Left lung (tissue), 10 donors: Measurements from ENCODE around the gene SEC61B. TPM values are rescaled to one million over a fixed set of nuclear protein-coding genes. Genes with fewer than 3 reads are reported as not detected.

Experiments
- ATAC-seq: fragments of 200-7000 bp; cut with Tn5 transposase; one replicate; pipeline ENCODE4 v1.9.1; 2020; ENCODE audit warnings: moderate library complexity
- DNase-seq, 4 donors: peaks; one replicate each; pipeline ENCODE4 v3.0.0-alpha.2; 2013 to 2020
- H3K27ac ChIP-seq, 2 donors: fragments of 200-600 bp; sonication (generic) in 1 of 2; one replicate each; pipeline versions ENCODE4 v1.5.0 to v1.8.0; 2020 to 2021
- H3K27me3 ChIP-seq, 2 donors: fragments of 200-600 bp; sonication (generic) in 1 of 2; one replicate each; pipeline versions ENCODE4 v1.5.0 to v1.8.0; 2020 to 2021
- H3K36me3 ChIP-seq, 2 donors: fragments of 200-600 bp; sonication (generic) in 1 of 2; one replicate each; pipeline versions ENCODE4 v1.5.0 to v1.8.0; 2020 to 2021
- H3K4me1 ChIP-seq, 2 donors: fragments of 200-600 bp; one replicate each; pipeline ENCODE4 v1.8.0; 2021
- H3K4me3 ChIP-seq, 2 donors: fragments of 200-600 bp; sonication (generic) in 1 of 2; one replicate each; pipeline versions ENCODE4 v1.5.0 to v1.8.0; 2020 to 2021; ENCODE audit warnings: mild to moderate bottlenecking in 1 of 2
- H3K9me3 ChIP-seq, 2 donors: fragments of 200-600 bp; sonication (generic) in 1 of 2; one replicate each; pipeline versions ENCODE4 v1.5.0 to v1.8.0; 2020 to 2021
- CTCF ChIP-seq, 2 donors: fragments of 200-600 bp; sonication (generic) in 1 of 2; IDR thresholded peaks; one replicate each; pipeline versions ENCODE4 v1.5.0 to v1.8.0; 2021; ENCODE audit warnings: antibody characterized with exemption in 2 of 2
- intact Hi-C, 2 donors: fragments of 100-400 bp; cut with DNase I; formaldehyde crosslinking; loops; one replicate each; pipeline versions ENCODE4 v1.11.2 to v1.14.2; 2022
- polyA plus RNA-seq, 6 donors: library from polyadenylated mRNA; unstranded; fragments of 120-200 nt; gene quantifications; one replicate each; pipeline ENCODE4 v1.2.1, GENCODE V29; 2013; ENCODE audit not compliant: insufficient read length in 6 of 6
- total RNA-seq, 2 donors: library from RNA; stranded (reverse); fragmentation: NEBNext Ultra II Directional; extraction: Animal tissue kit (Norgen Biotek cat#: 25700); gene quantifications; one replicate each; pipeline ENCODE4 v1.2.1, GENCODE V29; 2021
- donor health status: DM: no; HTN: yes; CAD: no.
- donor health status: DM: no; HTN: no; CAD: no.

SEC61B gene
- total and polyA plus RNA-seq, 8 donors = 121 to 184 (median 139) TPM

GRCh38 chr9:99213197-99213596, 8.9 kb upstream of the SEC61B start:
- Histone ChIP-seq H3K4me1 (peaks cover 0 to 10% of the 10 kb centered on the region in 2 donors), H3K4me3 (no peak overlapping the region), H3K27me3 (no peaks in the 10 kb centered on the region), H3K36me3 (peaks cover 0 to 10% of the 10 kb centered on the region in 2 donors), H3K9me3 (peaks cover 0 to 5% of the 10 kb centered on the region in 2 donors), H3K27ac (no peak overlapping the region)
- DNase-seq (no peak), ATAC-seq (no peak)
- intact Hi-C loops = no loop called here
- no peak for TF ChIP-seq CTCF (IDR thresholded peaks at IDR 0.05)

GRCh38 chr9:99216073-99216472, 6.0 kb upstream of the SEC61B start:
- peaks cover 15 to 35% of the 10 kb centered on the region in 2 donors for H3K4me1 ChIP-seq
- no peaks in the 10 kb centered on the region for H3K9me3 ChIP-seq
- no peak for TF ChIP-seq CTCF (IDR thresholded peaks at IDR 0.05)
- H3K4me3 ChIP-seq = no peak overlapping the region
- ATAC-seq = no peak
- peaks cover 0 to 21% of the 10 kb centered on the region in 2 donors for H3K36me3 ChIP-seq
- intact Hi-C loops = no loop called here
- no peak overlapping the region for H3K27ac ChIP-seq
- no peak for DNase-seq
- H3K27me3 ChIP-seq = no peaks in the 10 kb centered on the region

- Histone ChIP-seq H3K27me3 (no peaks in the 10 kb centered on the region), H3K9me3 (no peaks in the 10 kb centered on the region), H3K27ac (no peak overlapping the region), H3K4me1 (peaks cover 29 to 55% of the 10 kb centered on the region in 2 donors), H3K36me3 (peaks cover 0 to 30% of the 10 kb centered on the region in 2 donors), H3K4me3 (peak overlapping the region in 1 of 2 donors; percentile 98)
- no peak for DNase-seq
- intact Hi-C loops = loop anchor here in 1 of 2 donors (10.0 kb wide), 1 partner anchor 55 kb away; no protein-coding TSS in a partner anchor
- no peak for TF ChIP-seq CTCF (IDR thresholded peaks at IDR 0.05)
- no peak for ATAC-seq
These were observed 2.1 kb upstream of the SEC61B start for GRCh38 chr9:99220011-99220410.

GRCh38 chr9:99221266-99221620, 839 bp upstream of the SEC61B start:
- Histone ChIP-seq H3K4me3 (peak overlapping the region; percentile 87 to 98), H3K27ac (peak overlapping the region; percentile 96), H3K36me3 (peaks cover 0 to 30% of the 10 kb centered on the region in 2 donors), H3K9me3 (no peaks in the 10 kb centered on the region), H3K27me3 (no peaks in the 10 kb centered on the region), H3K4me1 (peaks cover 29 to 66% of the 10 kb centered on the region in 2 donors)
- ATAC-seq (no peak), DNase-seq (no peak)
- TF ChIP-seq CTCF (IDR thresholded peaks at IDR 0.05) = no peak
- intact Hi-C loops = loop anchor here in 1 of 2 donors (10.0 kb wide), 1 partner anchor 56 kb away; no protein-coding TSS in a partner anchor

- no peaks in the 10 kb centered on the region for H3K9me3 ChIP-seq
- peak overlapping the region; percentile 96 for H3K27ac ChIP-seq
- intact Hi-C loops = loop anchor here in 1 of 2 donors (10.0 kb wide), 1 partner anchor 58 kb away; no protein-coding TSS in a partner anchor
- ATAC-seq (peak; percentile 34), DNase-seq (peak in 1 of 4 donors; percentile 82)
- peaks cover 0 to 30% of the 10 kb centered on the region in 2 donors for H3K36me3 ChIP-seq
- H3K4me3 ChIP-seq = peak overlapping the region; percentile 87 to 98
- TF ChIP-seq CTCF (IDR thresholded peaks at IDR 0.05) = no peak
- no peaks in the 10 kb centered on the region for H3K27me3 ChIP-seq
- H3K4me1 ChIP-seq = peaks cover 29 to 67% of the 10 kb centered on the region in 2 donors
These were observed 561 bp downstream of the SEC61B start for GRCh38 chr9:99222416-99223270.
